Kidney (tissue), 14 donors: ENCODE measurements around the gene SYP. TPM values are rescaled to one million over a fixed set of nuclear protein-coding genes. Genes with fewer than 3 reads are reported as not detected.

Experiments used
- DNase-seq, 5 donors: peaks; one replicate each; pipeline ENCODE4 v3.0.0-alpha.2; 2013 to 2020
- FAIRE-seq: peaks from 2 replicates; lab custom pipeline; 2012; peaks lifted over from hg19 to GRCh38; lab: Jason Lieb, UNC
- H3K27ac ChIP-seq, 2 donors: one replicate each; pipeline ENCODE4 v1.7.0; 2013; ENCODE audit warnings: low read depth in 2 of 2, low read length in 2 of 2, inconsistent platforms in 1 of 2
- H3K27me3 ChIP-seq: one replicate; pipeline ENCODE4 v1.7.1; 2013; ENCODE audit warnings: low read length, inconsistent platforms; ENCODE audit not compliant: control insufficient read depth, insufficient read depth
- H3K36me3 ChIP-seq, 3 donors: one replicate each; pipeline versions ENCODE4 v1.7.0 to v1.7.1; 2013; ENCODE audit warnings: low read length in 3 of 3, control low read depth in 1 of 3, inconsistent platforms in 1 of 3; ENCODE audit not compliant: insufficient read depth in 3 of 3, control insufficient read depth in 2 of 3
- H3K4me1 ChIP-seq, 3 donors: one replicate each; pipeline versions ENCODE4 v1.7.0 to v1.7.1; 2013; ENCODE audit warnings: low read length in 3 of 3, inconsistent platforms in 1 of 3, low read depth in 1 of 3; ENCODE audit not compliant: control insufficient read depth in 2 of 3, insufficient read depth in 2 of 3
- H3K4me3 ChIP-seq, 3 donors: one replicate each; pipeline versions ENCODE4 v1.7.0 to v1.8.1; 2013; ENCODE audit warnings: low read length in 3 of 3, control low read depth in 1 of 3, inconsistent platforms in 1 of 3
- H3K9ac ChIP-seq, 3 donors: one replicate each; pipeline versions ENCODE4 v1.7.0 to v1.7.1; 2013; ENCODE audit warnings: low read length in 3 of 3, control low read depth in 1 of 3, inconsistent platforms in 1 of 3
- H3K9me3 ChIP-seq, 3 donors: one replicate each; pipeline versions ENCODE4 v1.7.0 to v1.7.1; 2013; ENCODE audit warnings: low read length in 3 of 3, control low read depth in 1 of 3, inconsistent platforms in 1 of 3; ENCODE audit not compliant: control insufficient read depth in 2 of 3, insufficient read depth in 1 of 3
- intact Hi-C: fragments of 100-400 bp; cut with DNase I; formaldehyde crosslinking; loops from one replicate; pipeline ENCODE4 v1.11.1; 2022
- polyA plus RNA-seq: library from polyadenylated mRNA; stranded (reverse); fragments of 350-450 nt; fragmentation: Illumina TruSeq; extraction: RNeasy Lipid Tissue Mini Kit (QIAGEN cat#74804); gene quantifications from one replicate; pipeline ENCODE4 v1.2.3, GENCODE V29; 2014; ENCODE audit warnings: low read depth, low replicate concordance; ENCODE audit not compliant: insufficient read depth
- total RNA-seq: library from RNA; stranded (reverse); fragmentation: NEBNext Ultra II Directional; extraction: Animal tissue kit (Norgen Biotek cat#: 25700); gene quantifications from one replicate; pipeline ENCODE4 v1.2.1, GENCODE V29; 2021
- TF ChIP-seq, protein P1 (sequence below): IDR thresholded peaks from 3 replicates; pipeline ENCODE4 v1.5.1; 2012; ENCODE audit warnings: mild to moderate bottlenecking, moderate library complexity, borderline replicate concordance; ENCODE audit not compliant: insufficient read depth; ENCODE audit errors: extremely low read depth
- donor health status: control.
- donor health status: control.
- donor health status: control.
- donor health status: control.
- donor health status: control.
- donor health status: DM: yes; HTN: yes; CAD: no.
- donor health status: Normal renal cell carcinoma (clear cell type).

SYP gene
- total and polyA plus RNA-seq, 2 donors from 2014 or later: 4.0 to 7.2 TPM

DNA sequence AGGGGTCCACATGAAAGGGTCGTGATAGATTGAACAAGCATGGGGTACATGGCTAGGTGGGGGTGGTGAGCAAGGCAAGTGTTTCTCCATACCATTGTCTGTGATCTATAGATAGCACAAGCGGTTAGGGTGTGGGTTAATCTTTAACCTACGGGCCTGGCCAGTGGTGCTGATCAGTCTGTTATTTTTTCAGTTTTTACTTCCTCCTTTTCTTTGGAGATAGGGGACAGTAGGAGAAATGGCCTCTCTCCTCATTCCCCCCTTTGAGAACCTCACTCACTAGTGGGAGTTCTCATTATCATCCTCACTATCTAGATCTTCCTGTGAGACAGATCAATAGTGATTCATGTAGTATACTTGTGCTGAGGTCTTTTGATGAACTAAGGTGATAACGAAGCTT is 60.3 kb downstream of the SYP start:
- H3K27me3 ChIP-seq: no peaks in the 10 kb centered on the region
- H3K4me1 ChIP-seq: no peaks in the 10 kb centered on the region
- no peak overlapping the region for H3K9ac ChIP-seq
- DNase-seq (no peak), FAIRE-seq (no peak)
- H3K9me3 ChIP-seq: peaks cover 0 to 7% (median 0%) of the 10 kb centered on the region in 3 donors
- no peak overlapping the region for H3K27ac ChIP-seq
- no peaks in the 10 kb centered on the region for H3K36me3 ChIP-seq
- intact Hi-C loops: no loop called here
- TF ChIP-seq, protein P1, sequence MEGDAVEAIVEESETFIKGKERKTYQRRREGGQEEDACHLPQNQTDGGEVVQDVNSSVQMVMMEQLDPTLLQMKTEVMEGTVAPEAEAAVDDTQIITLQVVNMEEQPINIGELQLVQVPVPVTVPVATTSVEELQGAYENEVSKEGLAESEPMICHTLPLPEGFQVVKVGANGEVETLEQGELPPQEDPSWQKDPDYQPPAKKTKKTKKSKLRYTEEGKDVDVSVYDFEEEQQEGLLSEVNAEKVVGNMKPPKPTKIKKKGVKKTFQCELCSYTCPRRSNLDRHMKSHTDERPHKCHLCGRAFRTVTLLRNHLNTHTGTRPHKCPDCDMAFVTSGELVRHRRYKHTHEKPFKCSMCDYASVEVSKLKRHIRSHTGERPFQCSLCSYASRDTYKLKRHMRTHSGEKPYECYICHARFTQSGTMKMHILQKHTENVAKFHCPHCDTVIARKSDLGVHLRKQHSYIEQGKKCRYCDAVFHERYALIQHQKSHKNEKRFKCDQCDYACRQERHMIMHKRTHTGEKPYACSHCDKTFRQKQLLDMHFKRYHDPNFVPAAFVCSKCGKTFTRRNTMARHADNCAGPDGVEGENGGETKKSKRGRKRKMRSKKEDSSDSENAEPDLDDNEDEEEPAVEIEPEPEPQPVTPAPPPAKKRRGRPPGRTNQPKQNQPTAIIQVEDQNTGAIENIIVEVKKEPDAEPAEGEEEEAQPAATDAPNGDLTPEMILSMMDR: no peak
- H3K4me3 ChIP-seq: no peak overlapping the region

Other genes with a start within 250 kb of the SYP start
- gene OTUD5, start 242.6 kb downstream of the SYP start, total RNA-seq: 56.2 TPM
- 40.2 TPM for gene OTUD5, start 242.6 kb downstream of the SYP start, polyA plus RNA-seq
- gene KCND1, start 228.3 kb downstream of the SYP start, total RNA-seq: 2.2 TPM
- gene KCND1, start 228.3 kb downstream of the SYP start, polyA plus RNA-seq: 0.92 TPM
- 52.8 TPM for gene GRIPAP1, start 197.9 kb downstream of the SYP start, total RNA-seq
- 24.0 TPM for gene GRIPAP1, start 197.9 kb downstream of the SYP start, polyA plus RNA-seq
- gene TFE3, start 156.8 kb downstream of the SYP start, total RNA-seq: 47.3 TPM
- 32.8 TPM for gene TFE3, start 156.8 kb downstream of the SYP start, polyA plus RNA-seq
- 13.7 TPM for gene CCDC120, start 141.2 kb downstream of the SYP start, total RNA-seq
- gene CCDC120, start 141.2 kb downstream of the SYP start, polyA plus RNA-seq: 5.2 TPM
- 24.0 TPM for gene PRAF2, start 126.2 kb downstream of the SYP start, total RNA-seq
- gene PRAF2, start 126.2 kb downstream of the SYP start, polyA plus RNA-seq: 47.9 TPM
- gene WDR45, start 120.3 kb downstream of the SYP start, total RNA-seq: 67.4 TPM
- 72.4 TPM for gene WDR45, start 120.3 kb downstream of the SYP start, polyA plus RNA-seq
- gene GPKOW, start 76.5 kb downstream of the SYP start, total RNA-seq: 20.4 TPM
- 21.4 TPM for gene GPKOW, start 76.5 kb downstream of the SYP start, polyA plus RNA-seq
- gene MAGIX, start 37.4 kb downstream of the SYP start, total RNA-seq: 11.6 TPM
- gene MAGIX, start 37.4 kb downstream of the SYP start, polyA plus RNA-seq: 34.0 TPM
- gene PLP2, start 28.3 kb downstream of the SYP start, total RNA-seq: 139 TPM
- gene PLP2, start 28.3 kb downstream of the SYP start, polyA plus RNA-seq: 58.6 TPM
- gene PRICKLE3, start 13.8 kb downstream of the SYP start, total RNA-seq: 11.6 TPM
- 3.4 TPM for gene PRICKLE3, start 13.8 kb downstream of the SYP start, polyA plus RNA-seq
- gene CACNA1F, start 33.1 kb upstream of the SYP start, total RNA-seq: 0.25 TPM
- 0.15 TPM for gene CACNA1F, start 33.1 kb upstream of the SYP start, polyA plus RNA-seq
- gene CCDC22, start 35.3 kb upstream of the SYP start, total RNA-seq: 18.5 TPM
- gene CCDC22, start 35.3 kb upstream of the SYP start, polyA plus RNA-seq: 13.4 TPM
- 2.0 TPM for gene FOXP3, start 64.5 kb upstream of the SYP start, total RNA-seq
- gene FOXP3, start 64.5 kb upstream of the SYP start, polyA plus RNA-seq: 0.45 TPM
- 4.5 TPM for gene PPP1R3F, start 69.6 kb upstream of the SYP start, total RNA-seq
- gene PPP1R3F, start 69.6 kb upstream of the SYP start, polyA plus RNA-seq: 5.1 TPM
- not detected for gene GAGE10, start 103.5 kb upstream of the SYP start, total RNA-seq
- not detected for gene GAGE10, start 103.5 kb upstream of the SYP start, polyA plus RNA-seq
- gene GAGE12J, start 121.8 kb upstream of the SYP start, total RNA-seq: not detected
- not detected for gene GAGE12J, start 121.8 kb upstream of the SYP start, polyA plus RNA-seq
- not detected for gene GAGE13, start 131.4 kb upstream of the SYP start, total RNA-seq
- gene GAGE13, start 131.4 kb upstream of the SYP start, polyA plus RNA-seq: not detected